Left renal cortex interstitium (tissue), 4 donors: ENCODE data around the gene SYT1. TPM values are rescaled to one million over a fixed set of nuclear protein-coding genes. Genes with fewer than 3 reads are reported as not detected.

ENCODE experiments used
- DNase-seq, 4 donors: peaks; one replicate each; pipeline ENCODE4 v3.0.0-alpha.2; 2013; ENCODE audit warnings: low read depth in 4 of 4, low spot score in 2 of 4, missing footprints in 1 of 4
- polyA plus RNA-seq, 4 donors: library from polyadenylated mRNA; unstranded; fragments of 120-200 nt; gene quantifications; one replicate each; pipeline ENCODE4 v1.2.1, GENCODE V29; 2013; ENCODE audit not compliant: insufficient read length in 4 of 4

SYT1 gene
- polyA plus RNA-seq, 4 donors = 17.5 to 27.4 (median 21.0) TPM

DNA sequence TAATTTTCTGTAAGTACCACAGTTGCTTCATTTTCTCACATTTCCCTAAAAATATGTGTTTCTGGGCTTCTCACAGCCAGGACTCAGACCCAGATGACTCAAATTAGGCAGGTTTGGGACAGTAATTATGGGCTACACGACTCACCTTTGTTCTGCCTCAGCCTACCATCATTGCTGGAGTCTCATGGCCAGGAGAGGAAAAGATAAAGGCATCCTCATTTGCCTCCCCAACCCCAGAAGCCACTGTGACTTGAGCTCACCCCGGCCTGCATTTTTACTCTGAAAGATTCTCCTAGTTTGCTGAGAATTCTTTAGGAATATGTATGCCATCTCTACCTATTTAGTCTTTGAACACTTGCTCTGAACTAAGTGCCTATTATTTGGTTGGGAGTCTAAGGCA lies 618.3 kb downstream of the SYT1 start:
- no peak for DNase-seq

- DNase-seq = no peak
Measured at GRCh38 chr12:79486154-79486553, 621.6 kb downstream of the SYT1 start.

DNA sequence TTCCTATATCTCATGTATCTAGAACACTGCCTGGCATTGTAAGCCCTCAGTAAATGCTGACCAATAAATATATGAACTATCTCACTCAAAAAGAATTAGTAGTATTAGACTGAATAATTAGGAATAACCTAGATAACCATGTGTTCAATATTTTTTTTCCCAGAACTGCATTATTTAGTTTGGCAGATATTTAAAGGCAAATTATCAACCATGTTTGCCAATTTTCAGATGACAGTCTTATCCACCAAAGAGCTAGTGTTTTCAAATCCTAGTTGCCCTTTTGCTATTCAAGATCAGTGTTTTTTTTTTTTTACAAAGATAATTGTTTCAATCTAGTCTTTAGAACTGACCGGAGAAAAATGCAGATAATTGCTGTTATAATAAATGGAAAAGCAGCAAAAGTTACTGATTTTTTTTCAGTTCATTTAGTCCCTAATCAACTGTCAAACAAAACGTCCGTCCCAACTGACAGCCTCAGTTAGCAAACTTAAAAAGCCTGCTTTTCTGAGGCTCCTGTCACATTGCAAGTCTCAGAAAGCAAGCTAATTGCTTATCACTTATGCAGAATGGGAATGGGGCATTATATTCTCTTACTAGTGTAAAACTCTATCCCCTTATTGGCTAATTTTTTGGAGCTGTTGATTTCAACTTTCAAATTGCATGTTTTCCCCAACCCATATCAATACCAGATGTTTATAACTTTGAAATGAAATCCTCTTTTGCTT lies 623.0 kb downstream of the SYT1 start:
- no peak for DNase-seq
